ENCODE data around the gene SLC48A1. TPM values are rescaled to one million over a fixed set of nuclear protein-coding genes. Genes with fewer than 3 reads are reported as not detected.

Gene SLC48A1
- total and polyA plus RNA-seq, 4 donors: 6.1 to 15.4 (median 9.3) TPM

DNA sequence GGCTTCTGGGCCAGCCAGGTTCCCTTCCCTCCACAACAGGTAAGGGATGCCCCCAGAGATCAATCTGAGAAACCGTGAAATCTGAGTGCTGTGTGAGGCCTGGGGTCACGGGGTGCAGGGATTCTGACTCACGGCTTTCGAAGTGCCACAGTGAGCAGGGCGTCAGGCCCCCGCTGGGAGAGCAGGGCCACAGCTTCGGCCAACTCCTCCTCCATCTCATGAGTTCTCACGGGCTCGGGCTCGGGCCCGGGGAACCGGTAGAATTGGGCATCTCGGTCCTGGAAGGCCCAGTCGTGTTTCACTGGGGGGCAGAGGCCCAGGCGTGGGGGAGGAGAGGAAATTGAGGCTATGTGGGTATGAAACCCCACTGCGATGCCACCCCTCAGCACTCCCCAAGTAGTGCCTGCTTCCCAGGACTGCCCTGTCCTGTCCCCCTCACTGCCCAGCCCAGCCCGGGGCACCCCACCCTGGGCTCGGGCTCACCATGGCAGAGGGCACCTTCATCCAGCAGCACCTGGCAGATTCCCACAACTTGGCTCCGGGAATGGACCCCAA, 22.0 kb upstream of the SLC48A1 start:
- Histone ChIP-seq H3K27me3 (ENCODE audit: control insufficient read depth in 4 of 4, insufficient read depth in 4 of 4, low read length in 3 of 4) (no peaks in the 10 kb centered on the region), H3K9me3 (ENCODE audit: control insufficient read depth in 4 of 4, low read length in 3 of 4) (no peaks in the 10 kb centered on the region), H3K36me3 (ENCODE audit: control insufficient read depth in 4 of 4, insufficient read depth in 3 of 4, low read depth in 1 of 4, low read length in 3 of 4) (no peaks in the 10 kb centered on the region), H3K27ac (ENCODE audit: low read depth in 1 of 2, low read length in 2 of 2) (no peak overlapping the region), H3K4me1 (ENCODE audit: control insufficient read depth in 4 of 4, insufficient read depth in 4 of 4, low read length in 3 of 4) (peaks cover 0 to 4% (median 0%) of the 10 kb centered on the region in 4 donors), H3K4me3 (ENCODE audit: low read depth in 1 of 3, low read length in 3 of 3) (no peak overlapping the region), H3K9ac (ENCODE audit: low read depth in 1 of 2, low read length in 2 of 2) (no peak overlapping the region)
- no peak for DNase-seq (ENCODE audit: low spot score)
- TF ChIP-seq, protein P1, sequence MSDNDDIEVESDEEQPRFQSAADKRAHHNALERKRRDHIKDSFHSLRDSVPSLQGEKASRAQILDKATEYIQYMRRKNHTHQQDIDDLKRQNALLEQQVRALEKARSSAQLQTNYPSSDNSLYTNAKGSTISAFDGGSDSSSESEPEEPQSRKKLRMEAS (IDR thresholded peaks at IDR 0.05): no peak
- TF ChIP-seq SP1 (IDR thresholded peaks at IDR 0.05): no peak
- TF ChIP-seq RXRA (IDR thresholded peaks at IDR 0.05): no peak
- no peak for TF ChIP-seq YY1 (IDR thresholded peaks at IDR 0.05)
- no peak for TF ChIP-seq FOXA1 (IDR thresholded peaks at IDR 0.05)
- TF ChIP-seq RAD21 (IDR thresholded peaks at IDR 0.05): no peak
- TF ChIP-seq, protein P2, sequence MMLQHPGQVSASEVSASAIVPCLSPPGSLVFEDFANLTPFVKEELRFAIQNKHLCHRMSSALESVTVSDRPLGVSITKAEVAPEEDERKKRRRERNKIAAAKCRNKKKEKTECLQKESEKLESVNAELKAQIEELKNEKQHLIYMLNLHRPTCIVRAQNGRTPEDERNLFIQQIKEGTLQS (IDR thresholded peaks at IDR 0.05): no peak
- TF ChIP-seq GABPA (IDR thresholded peaks at IDR 0.05 in 1 of 2, conservative IDR thresholded peaks at IDR 0.05 in 1 of 2): no peak
- TF ChIP-seq, protein P3, sequence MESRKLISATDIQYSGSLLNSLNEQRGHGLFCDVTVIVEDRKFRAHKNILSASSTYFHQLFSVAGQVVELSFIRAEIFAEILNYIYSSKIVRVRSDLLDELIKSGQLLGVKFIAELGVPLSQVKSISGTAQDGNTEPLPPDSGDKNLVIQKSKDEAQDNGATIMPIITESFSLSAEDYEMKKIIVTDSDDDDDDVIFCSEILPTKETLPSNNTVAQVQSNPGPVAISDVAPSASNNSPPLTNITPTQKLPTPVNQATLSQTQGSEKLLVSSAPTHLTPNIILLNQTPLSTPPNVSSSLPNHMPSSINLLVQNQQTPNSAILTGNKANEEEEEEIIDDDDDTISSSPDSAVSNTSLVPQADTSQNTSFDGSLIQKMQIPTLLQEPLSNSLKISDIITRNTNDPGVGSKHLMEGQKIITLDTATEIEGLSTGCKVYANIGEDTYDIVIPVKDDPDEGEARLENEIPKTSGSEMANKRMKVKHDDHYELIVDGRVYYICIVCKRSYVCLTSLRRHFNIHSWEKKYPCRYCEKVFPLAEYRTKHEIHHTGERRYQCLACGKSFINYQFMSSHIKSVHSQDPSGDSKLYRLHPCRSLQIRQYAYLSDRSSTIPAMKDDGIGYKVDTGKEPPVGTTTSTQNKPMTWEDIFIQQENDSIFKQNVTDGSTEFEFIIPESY (IDR thresholded peaks at IDR 0.05): no peak
- TF ChIP-seq, protein P4, sequence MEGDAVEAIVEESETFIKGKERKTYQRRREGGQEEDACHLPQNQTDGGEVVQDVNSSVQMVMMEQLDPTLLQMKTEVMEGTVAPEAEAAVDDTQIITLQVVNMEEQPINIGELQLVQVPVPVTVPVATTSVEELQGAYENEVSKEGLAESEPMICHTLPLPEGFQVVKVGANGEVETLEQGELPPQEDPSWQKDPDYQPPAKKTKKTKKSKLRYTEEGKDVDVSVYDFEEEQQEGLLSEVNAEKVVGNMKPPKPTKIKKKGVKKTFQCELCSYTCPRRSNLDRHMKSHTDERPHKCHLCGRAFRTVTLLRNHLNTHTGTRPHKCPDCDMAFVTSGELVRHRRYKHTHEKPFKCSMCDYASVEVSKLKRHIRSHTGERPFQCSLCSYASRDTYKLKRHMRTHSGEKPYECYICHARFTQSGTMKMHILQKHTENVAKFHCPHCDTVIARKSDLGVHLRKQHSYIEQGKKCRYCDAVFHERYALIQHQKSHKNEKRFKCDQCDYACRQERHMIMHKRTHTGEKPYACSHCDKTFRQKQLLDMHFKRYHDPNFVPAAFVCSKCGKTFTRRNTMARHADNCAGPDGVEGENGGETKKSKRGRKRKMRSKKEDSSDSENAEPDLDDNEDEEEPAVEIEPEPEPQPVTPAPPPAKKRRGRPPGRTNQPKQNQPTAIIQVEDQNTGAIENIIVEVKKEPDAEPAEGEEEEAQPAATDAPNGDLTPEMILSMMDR (IDR thresholded peaks at IDR 0.05; ENCODE audit: low read depth, low read length, missing input control): no peak
- no peak for TF ChIP-seq JUND (IDR thresholded peaks at IDR 0.05)
- no peak for TF ChIP-seq HNF4A (conservative IDR thresholded peaks at IDR 0.05)
- TF ChIP-seq TAF1 (conservative IDR thresholded peaks at IDR 0.05): no peak
- TF ChIP-seq HNF4G (IDR thresholded peaks at IDR 0.05): no peak
- TF ChIP-seq NR2F2 (IDR thresholded peaks at IDR 0.05): no peak
- no peak for TF ChIP-seq EGR1 (IDR thresholded peaks at IDR 0.05; ENCODE audit: low read depth in 2 of 2)
- no peak for TF ChIP-seq FOXA2 (IDR thresholded peaks at IDR 0.05)
- TF ChIP-seq, protein P5, sequence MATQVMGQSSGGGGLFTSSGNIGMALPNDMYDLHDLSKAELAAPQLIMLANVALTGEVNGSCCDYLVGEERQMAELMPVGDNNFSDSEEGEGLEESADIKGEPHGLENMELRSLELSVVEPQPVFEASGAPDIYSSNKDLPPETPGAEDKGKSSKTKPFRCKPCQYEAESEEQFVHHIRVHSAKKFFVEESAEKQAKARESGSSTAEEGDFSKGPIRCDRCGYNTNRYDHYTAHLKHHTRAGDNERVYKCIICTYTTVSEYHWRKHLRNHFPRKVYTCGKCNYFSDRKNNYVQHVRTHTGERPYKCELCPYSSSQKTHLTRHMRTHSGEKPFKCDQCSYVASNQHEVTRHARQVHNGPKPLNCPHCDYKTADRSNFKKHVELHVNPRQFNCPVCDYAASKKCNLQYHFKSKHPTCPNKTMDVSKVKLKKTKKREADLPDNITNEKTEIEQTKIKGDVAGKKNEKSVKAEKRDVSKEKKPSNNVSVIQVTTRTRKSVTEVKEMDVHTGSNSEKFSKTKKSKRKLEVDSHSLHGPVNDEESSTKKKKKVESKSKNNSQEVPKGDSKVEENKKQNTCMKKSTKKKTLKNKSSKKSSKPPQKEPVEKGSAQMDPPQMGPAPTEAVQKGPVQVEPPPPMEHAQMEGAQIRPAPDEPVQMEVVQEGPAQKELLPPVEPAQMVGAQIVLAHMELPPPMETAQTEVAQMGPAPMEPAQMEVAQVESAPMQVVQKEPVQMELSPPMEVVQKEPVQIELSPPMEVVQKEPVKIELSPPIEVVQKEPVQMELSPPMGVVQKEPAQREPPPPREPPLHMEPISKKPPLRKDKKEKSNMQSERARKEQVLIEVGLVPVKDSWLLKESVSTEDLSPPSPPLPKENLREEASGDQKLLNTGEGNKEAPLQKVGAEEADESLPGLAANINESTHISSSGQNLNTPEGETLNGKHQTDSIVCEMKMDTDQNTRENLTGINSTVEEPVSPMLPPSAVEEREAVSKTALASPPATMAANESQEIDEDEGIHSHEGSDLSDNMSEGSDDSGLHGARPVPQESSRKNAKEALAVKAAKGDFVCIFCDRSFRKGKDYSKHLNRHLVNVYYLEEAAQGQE (IDR thresholded peaks at IDR 0.05): no peak
- WGBS: 91% methylated on average over 19 of the region's 19 CpGs

All from liver (tissue), 9 donors.